ENCODE results near the gene PPP2R3B. TPM values are rescaled to one million over a fixed set of nuclear protein-coding genes. Genes with fewer than 3 reads are reported as not detected.

Gene PPP2R3B
- total and polyA plus RNA-seq, 7 experiments from 2014 or later: 7.3 to 53.5 (median 30.0) TPM

GRCh38 chrX:314781-315595 is 71.7 kb downstream of the PPP2R3B start:
- H3K4me3 ChIP-seq (ENCODE audit: low read length): no peak overlapping the region
- no peak for DNase-seq
- CTCF ChIA-PET: no interaction called here
- Mint-ChIP-seq H3K27me3 (peaks cover 0 to 3% (median 0%) of the 10 kb centered on the region in 5 donors), H3K4me1 (peaks cover 4 to 13% (median 5%) of the 10 kb centered on the region in 7 donors), H3K36me3 (peaks cover 11 to 19% (median 14%) of the 10 kb centered on the region in 5 donors), H3K27ac (no peak overlapping the region), H3K4me3 (no peak overlapping the region), H3K9me3 (peaks cover 0 to 6% (median 0%) of the 10 kb centered on the region in 11 donors)
- H3K27me3 ChIP-seq (ENCODE audit: control insufficient read depth in 2 of 2, insufficient read depth in 2 of 2, low read length in 2 of 2): no peaks in the 10 kb centered on the region
- POLR2A ChIA-PET: no interaction called here
- no peaks in the 10 kb centered on the region for H3K9me3 ChIP-seq (ENCODE audit: control insufficient read depth in 2 of 3, low read length in 3 of 3)
- intact Hi-C loops (cut with micrococcal nuclease): loop anchor here (5.0 kb wide), 4 partner anchors 892 to 1277 kb away; partner anchors contain the start of genes AKAP17A (in 1 of the 2) and SLC25A6 (in 1 of the 2)
- no peak for ATAC-seq
- peaks cover 7 to 13% of the 10 kb centered on the region in 2 donors for H3K4me1 ChIP-seq (ENCODE audit: control insufficient read depth in 2 of 2, insufficient read depth in 2 of 2, low read length in 2 of 2)
- H3K27ac ChIP-seq (ENCODE audit: low read depth, low read length): no peak overlapping the region
- H3K36me3 ChIP-seq (ENCODE audit: control insufficient read depth in 2 of 3, insufficient read depth in 3 of 3, low read length in 3 of 3): peaks cover 8 to 66% (median 14%) of the 10 kb centered on the region in 3 experiments

- Mint-ChIP-seq H3K4me1 (peaks cover 4 to 13% (median 5%) of the 10 kb centered on the region in 7 donors), H3K9me3 (peaks cover 0 to 6% (median 0%) of the 10 kb centered on the region in 11 donors), H3K27ac (peak overlapping the region in 1 of 9 donors; percentile 45), H3K27me3 (peaks cover 0 to 3% (median 0%) of the 10 kb centered on the region in 5 donors), H3K36me3 (peaks cover 11 to 22% (median 16%) of the 10 kb centered on the region in 5 donors), H3K4me3 (no peak overlapping the region)
- ChIA-PET CTCF (no interaction called here), POLR2A (no interaction called here)
- Histone ChIP-seq H3K27ac (ENCODE audit: low read depth, low read length) (no peak overlapping the region), H3K4me1 (ENCODE audit: control insufficient read depth in 2 of 2, insufficient read depth in 2 of 2, low read length in 2 of 2) (peaks cover 4 to 13% of the 10 kb centered on the region in 2 donors), H3K9me3 (ENCODE audit: control insufficient read depth in 2 of 3, low read length in 3 of 3) (no peaks in the 10 kb centered on the region), H3K27me3 (ENCODE audit: control insufficient read depth in 2 of 2, insufficient read depth in 2 of 2, low read length in 2 of 2) (no peaks in the 10 kb centered on the region), H3K4me3 (ENCODE audit: low read length) (no peak overlapping the region), H3K36me3 (ENCODE audit: control insufficient read depth in 2 of 3, insufficient read depth in 3 of 3, low read length in 3 of 3) (peaks cover 8 to 66% (median 18%) of the 10 kb centered on the region in 3 experiments)
- DNase-seq (no peak), ATAC-seq (no peak)
- intact Hi-C loops (cut with micrococcal nuclease): no loop called here
Observed at GRCh38 chrX:314049-314448, 72.7 kb downstream of the PPP2R3B start.

- peaks cover 4 to 13% (median 5%) of the 10 kb centered on the region in 7 donors for H3K4me1 Mint-ChIP-seq
- DNase-seq (no peak), ATAC-seq (no peak)
- peak overlapping the region in 1 of 10 donors; percentile 43 for H3K4me3 Mint-ChIP-seq
- intact Hi-C loops (cut with micrococcal nuclease): no loop called here
- ChIA-PET CTCF (no interaction called here), POLR2A (no interaction called here)
- no peaks in the 10 kb centered on the region for H3K9me3 ChIP-seq (ENCODE audit: control insufficient read depth in 2 of 3, low read length in 3 of 3)
- no peak overlapping the region for H3K4me3 ChIP-seq (ENCODE audit: low read length)
- H3K27me3 Mint-ChIP-seq: peaks cover 0 to 3% (median 0%) of the 10 kb centered on the region in 5 donors
- peaks cover 0 to 4% (median 0%) of the 10 kb centered on the region in 11 donors for H3K9me3 Mint-ChIP-seq
- peaks cover 11 to 22% (median 16%) of the 10 kb centered on the region in 5 donors for H3K36me3 Mint-ChIP-seq
- peak overlapping the region in 2 of 9 donors; percentile 45 to 58 for H3K27ac Mint-ChIP-seq
- H3K27ac ChIP-seq (ENCODE audit: low read depth, low read length): no peak overlapping the region
- H3K4me1 ChIP-seq (ENCODE audit: control insufficient read depth in 2 of 2, insufficient read depth in 2 of 2, low read length in 2 of 2): peaks cover 4 to 13% of the 10 kb centered on the region in 2 donors
- peaks cover 8 to 70% (median 20%) of the 10 kb centered on the region in 3 experiments for H3K36me3 ChIP-seq (ENCODE audit: control insufficient read depth in 2 of 3, insufficient read depth in 3 of 3, low read length in 3 of 3)
- no peaks in the 10 kb centered on the region for H3K27me3 ChIP-seq (ENCODE audit: control insufficient read depth in 2 of 2, insufficient read depth in 2 of 2, low read length in 2 of 2)
Observed at GRCh38 chrX:313546-313945, 73.2 kb downstream of the PPP2R3B start.

- H3K27ac Mint-ChIP-seq: no peak overlapping the region
- H3K36me3 Mint-ChIP-seq: peaks cover 11 to 28% (median 15%) of the 10 kb centered on the region in 5 donors
- no peak overlapping the region for H3K27ac ChIP-seq (ENCODE audit: low read depth, low read length)
- H3K4me3 ChIP-seq (ENCODE audit: low read length): no peak overlapping the region
- POLR2A ChIA-PET: no interaction called here
- peaks cover under 1 to 8% (median 1%) of the 10 kb centered on the region in 7 donors for H3K4me1 Mint-ChIP-seq
- no peaks in the 10 kb centered on the region for H3K27me3 ChIP-seq (ENCODE audit: control insufficient read depth in 2 of 2, insufficient read depth in 2 of 2, low read length in 2 of 2)
- ATAC-seq (peak; percentile 17), DNase-seq (no peak)
- CTCF ChIA-PET: no interaction called here
- no peaks in the 10 kb centered on the region for H3K27me3 Mint-ChIP-seq
- intact Hi-C loops (cut with micrococcal nuclease): no loop called here
- no peaks in the 10 kb centered on the region for H3K9me3 Mint-ChIP-seq
- H3K4me1 ChIP-seq (ENCODE audit: control insufficient read depth in 2 of 2, insufficient read depth in 2 of 2, low read length in 2 of 2): peaks cover 4 to 13% of the 10 kb centered on the region in 2 donors
- H3K4me3 Mint-ChIP-seq: no peak overlapping the region
- H3K9me3 ChIP-seq (ENCODE audit: control insufficient read depth in 2 of 3, low read length in 3 of 3): no peaks in the 10 kb centered on the region
- peaks cover 8 to 77% (median 20%) of the 10 kb centered on the region in 3 experiments for H3K36me3 ChIP-seq (ENCODE audit: control insufficient read depth in 2 of 3, insufficient read depth in 3 of 3, low read length in 3 of 3)
Observed at GRCh38 chrX:312621-313331, 73.9 kb downstream of the PPP2R3B start.

- Mint-ChIP-seq H3K4me3 (no peak overlapping the region), H3K27ac (peak overlapping the region in 2 of 9 donors; percentile 0 to 65), H3K9me3 (no peaks in the 10 kb centered on the region), H3K27me3 (no peaks in the 10 kb centered on the region), H3K36me3 (peaks cover 11 to 25% (median 20%) of the 10 kb centered on the region in 5 donors), H3K4me1 (peaks cover 0 to 4% (median 0%) of the 10 kb centered on the region in 7 donors)
- Histone ChIP-seq H3K9me3 (ENCODE audit: control insufficient read depth in 2 of 3, low read length in 3 of 3) (no peaks in the 10 kb centered on the region), H3K4me1 (ENCODE audit: control insufficient read depth in 2 of 2, insufficient read depth in 2 of 2, low read length in 2 of 2) (peaks cover 0 to 4% of the 10 kb centered on the region in 2 donors), H3K4me3 (ENCODE audit: low read length) (no peak overlapping the region), H3K27me3 (ENCODE audit: control insufficient read depth in 2 of 2, insufficient read depth in 2 of 2, low read length in 2 of 2) (no peaks in the 10 kb centered on the region), H3K27ac (ENCODE audit: low read depth, low read length) (no peak overlapping the region), H3K36me3 (ENCODE audit: control insufficient read depth in 2 of 3, insufficient read depth in 3 of 3, low read length in 3 of 3) (peaks cover 11 to 81% (median 27%) of the 10 kb centered on the region in 3 experiments)
- intact Hi-C loops (cut with micrococcal nuclease): no loop called here
- POLR2A ChIA-PET: no interaction called here
- ATAC-seq (no peak), DNase-seq (no peak)
- CTCF ChIA-PET: no interaction called here
Observed at GRCh38 chrX:311156-312129, 75.3 kb downstream of the PPP2R3B start.

- no peaks in the 10 kb centered on the region for H3K9me3 ChIP-seq (ENCODE audit: control insufficient read depth in 2 of 3, low read length in 3 of 3)
- no peak for ATAC-seq
- H3K27me3 ChIP-seq (ENCODE audit: control insufficient read depth in 2 of 2, insufficient read depth in 2 of 2, low read length in 2 of 2): no peaks in the 10 kb centered on the region
- ChIA-PET CTCF (no interaction called here), POLR2A (no interaction called here)
- H3K27me3 Mint-ChIP-seq: no peaks in the 10 kb centered on the region
- peaks cover 0 to 2% (median 0%) of the 10 kb centered on the region in 11 donors for H3K9me3 Mint-ChIP-seq
- DNase-seq: no peak
- no peaks in the 10 kb centered on the region for H3K4me1 ChIP-seq (ENCODE audit: control insufficient read depth in 2 of 2, insufficient read depth in 2 of 2, low read length in 2 of 2)
- no peak overlapping the region for H3K27ac Mint-ChIP-seq
- H3K4me3 ChIP-seq (ENCODE audit: low read length): no peak overlapping the region
- intact Hi-C loops (cut with micrococcal nuclease): no loop called here
- no peak overlapping the region for H3K4me3 Mint-ChIP-seq
- H3K4me1 Mint-ChIP-seq: peaks cover 0 to 4% (median 0%) of the 10 kb centered on the region in 7 donors
- no peak overlapping the region for H3K27ac ChIP-seq (ENCODE audit: low read depth, low read length)
- peaks cover 11 to 82% (median 27%) of the 10 kb centered on the region in 3 experiments for H3K36me3 ChIP-seq (ENCODE audit: control insufficient read depth in 2 of 3, insufficient read depth in 3 of 3, low read length in 3 of 3)
- H3K36me3 Mint-ChIP-seq: peaks cover 11 to 29% (median 22%) of the 10 kb centered on the region in 5 donors
Observed at GRCh38 chrX:310621-311155, 76.0 kb downstream of the PPP2R3B start.

Measured in naive thymus-derived CD4-positive, alpha-beta T cell (primary cell).